ENCODE measurements around the gene CGGBP1.

DNA sequence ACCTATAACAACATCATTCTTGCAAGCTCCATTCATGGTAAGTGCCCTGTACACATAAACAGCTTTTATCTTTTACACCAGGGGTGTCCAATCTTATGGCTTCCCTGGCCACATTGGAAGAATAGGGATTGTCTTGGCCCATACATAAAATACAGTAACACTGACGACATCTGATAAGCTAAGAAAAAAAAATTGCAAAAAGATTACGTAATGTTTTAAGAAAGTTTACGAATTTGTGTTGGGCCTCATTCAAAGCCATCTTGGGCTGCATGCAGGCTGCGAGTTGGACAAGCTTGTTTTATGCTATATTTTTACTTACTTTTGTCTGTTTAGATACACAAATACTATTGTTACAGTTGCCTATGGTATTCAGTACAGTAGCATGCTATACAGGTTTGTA is 31.9 kb upstream of the CGGBP1 start:
- TF ChIP-seq CTCF (IDR thresholded peaks at IDR 0.05) (no peak), POLR2A (IDR thresholded peaks at IDR 0.05) (no peak)
